HG03571 (cell line): Measurements from ENCODE around the gene KCNG3.

ENCODE experiments used
- ATAC-seq: cut with Tn5 transposase; IDR thresholded peaks from one replicate; pipeline ENCODE4 v1.9.1; 2021; ENCODE audit not compliant: unreplicated experiment

The KCNG3 gene, protein sequence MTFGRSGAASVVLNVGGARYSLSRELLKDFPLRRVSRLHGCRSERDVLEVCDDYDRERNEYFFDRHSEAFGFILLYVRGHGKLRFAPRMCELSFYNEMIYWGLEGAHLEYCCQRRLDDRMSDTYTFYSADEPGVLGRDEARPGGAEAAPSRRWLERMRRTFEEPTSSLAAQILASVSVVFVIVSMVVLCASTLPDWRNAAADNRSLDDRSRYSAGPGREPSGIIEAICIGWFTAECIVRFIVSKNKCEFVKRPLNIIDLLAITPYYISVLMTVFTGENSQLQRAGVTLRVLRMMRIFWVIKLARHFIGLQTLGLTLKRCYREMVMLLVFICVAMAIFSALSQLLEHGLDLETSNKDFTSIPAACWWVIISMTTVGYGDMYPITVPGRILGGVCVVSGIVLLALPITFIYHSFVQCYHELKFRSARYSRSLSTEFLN

GRCh38 chr2:42493468-42494354 lies at the start of gene KCNG3:
Gene KCNG3, minus strand, starts transcription at chr2:42493982. Its CDS starts 481 bp downstream, at chr2:42493501.
- ATAC-seq: peak; percentile 51

GRCh38 chr2:42542871-42543270 lies 49.1 kb upstream of the KCNG3 start:
- no peak for ATAC-seq

- no peak for ATAC-seq
Measured at GRCh38 chr2:42537493-42537892, 43.7 kb upstream of the KCNG3 start.

GRCh38 chr2:42532397-42532796 lies 38.6 kb upstream of the KCNG3 start:
- ATAC-seq: no peak

- no peak for ATAC-seq
Measured at GRCh38 chr2:42523341-42523740, 29.6 kb upstream of the KCNG3 start.

GRCh38 chr2:42522035-42522434 lies 28.3 kb upstream of the KCNG3 start:
- no peak for ATAC-seq

GRCh38 chr2:42519624-42520023 lies 25.8 kb upstream of the KCNG3 start:
- ATAC-seq: no peak

GRCh38 chr2:42516418-42516901 lies 22.7 kb upstream of the KCNG3 start:
- no peak for ATAC-seq

GRCh38 chr2:42513252-42513918 lies 19.6 kb upstream of the KCNG3 start:
- ATAC-seq: no peak

GRCh38 chr2:42510608-42511243 lies 16.9 kb upstream of the KCNG3 start:
- no peak for ATAC-seq

- no peak for ATAC-seq
Measured at GRCh38 chr2:42510191-42510590, 16.4 kb upstream of the KCNG3 start.

- no peak for ATAC-seq
Measured at GRCh38 chr2:42504364-42505230, 10.8 kb upstream of the KCNG3 start.

DNA sequence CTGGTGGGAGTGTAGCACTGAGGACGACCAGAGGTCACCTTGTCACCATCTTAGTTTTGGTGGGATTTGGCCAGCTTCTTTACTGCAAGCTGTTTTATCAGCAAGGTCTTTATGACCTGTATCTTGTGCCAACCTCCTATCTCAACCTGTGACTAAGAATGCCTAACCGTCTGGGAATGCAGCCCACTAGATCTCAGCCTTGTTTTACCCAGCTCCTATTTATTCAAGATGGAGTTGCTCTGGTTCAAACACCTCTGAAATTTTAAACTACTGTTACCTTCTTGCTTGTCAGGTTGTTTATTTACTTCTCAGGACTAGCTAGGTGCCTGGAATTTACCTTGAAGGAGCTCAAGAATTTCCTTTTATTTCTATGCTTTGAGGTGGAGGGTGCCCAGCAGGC lies 9.5 kb upstream of the KCNG3 start:
- ATAC-seq: no peak

DNA sequence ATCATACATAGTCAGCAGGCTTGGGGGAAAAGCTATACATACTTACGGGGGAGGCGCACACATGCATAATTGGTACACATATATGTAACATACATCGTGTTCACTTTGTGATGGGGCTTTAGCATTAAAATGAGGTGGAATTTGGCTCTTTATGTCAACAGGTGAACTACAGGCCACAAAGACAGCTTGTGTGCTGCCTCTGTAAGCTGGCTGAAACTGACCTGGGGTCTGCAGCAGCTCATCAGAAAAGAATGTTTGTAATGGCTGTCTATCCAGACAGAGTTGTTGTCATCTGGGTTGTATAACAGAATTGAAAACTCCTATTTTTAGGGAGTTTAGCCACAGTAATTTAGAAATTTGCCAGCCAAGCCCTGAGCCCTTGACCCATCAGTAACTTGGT lies 4.7 kb upstream of the KCNG3 start:
- no peak for ATAC-seq

- ATAC-seq: no peak
Measured at GRCh38 chr2:42495611-42496010, 1.8 kb upstream of the KCNG3 start.

- ATAC-seq: no peak
Measured at GRCh38 chr2:42495234-42495581, 1.4 kb upstream of the KCNG3 start.

- ATAC-seq: peak; percentile 73
Measured at GRCh38 chr2:42494355-42495233, 812 bp upstream of the KCNG3 start.

DNA sequence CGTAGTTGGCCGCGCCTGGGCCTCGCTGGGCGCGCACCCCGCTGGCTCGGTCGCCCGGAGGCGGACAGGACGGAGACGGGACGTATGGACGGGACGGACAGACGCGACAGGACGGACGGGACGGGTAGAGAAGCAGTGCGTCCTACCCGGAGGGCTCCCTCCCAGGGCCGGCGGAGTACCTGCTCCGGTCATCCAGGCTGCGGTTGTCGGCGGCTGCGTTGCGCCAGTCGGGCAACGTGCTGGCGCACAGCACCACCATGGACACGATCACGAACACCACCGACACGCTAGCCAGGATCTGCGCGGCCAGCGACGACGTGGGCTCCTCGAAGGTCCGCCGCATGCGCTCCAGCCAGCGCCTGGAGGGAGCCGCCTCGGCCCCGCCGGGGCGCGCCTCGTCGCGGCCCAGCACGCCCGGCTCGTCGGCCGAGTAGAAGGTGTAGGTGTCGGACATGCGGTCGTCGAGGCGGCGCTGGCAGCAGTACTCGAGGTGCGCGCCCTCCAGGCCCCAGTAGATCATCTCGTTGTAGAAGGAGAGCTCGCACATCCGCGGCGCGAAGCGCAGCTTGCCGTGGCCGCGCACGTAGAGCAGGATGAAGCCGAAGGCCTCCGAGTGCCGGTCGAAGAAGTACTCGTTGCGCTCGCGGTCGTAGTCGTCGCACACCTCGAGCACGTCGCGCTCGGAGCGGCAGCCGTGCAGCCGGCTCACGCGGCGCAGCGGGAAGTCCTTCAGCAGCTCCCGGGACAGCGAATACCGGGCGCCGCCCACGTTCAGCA lies 903 bp downstream of the KCNG3 start:
- no peak for ATAC-seq
